GM21360 (cell line): Measurements from ENCODE around the gene CRBN.
A peak's percentile ranks its signal among the peaks of the same experiment; 100 is the strongest.

ENCODE experiments used
- ATAC-seq: cut with Tn5 transposase; IDR thresholded peaks from one replicate; pipeline ENCODE4 v1.9.1; 2021; ENCODE audit warnings: mild to moderate bottlenecking, moderate library complexity; ENCODE audit not compliant: unreplicated experiment

CRBN gene

DNA sequence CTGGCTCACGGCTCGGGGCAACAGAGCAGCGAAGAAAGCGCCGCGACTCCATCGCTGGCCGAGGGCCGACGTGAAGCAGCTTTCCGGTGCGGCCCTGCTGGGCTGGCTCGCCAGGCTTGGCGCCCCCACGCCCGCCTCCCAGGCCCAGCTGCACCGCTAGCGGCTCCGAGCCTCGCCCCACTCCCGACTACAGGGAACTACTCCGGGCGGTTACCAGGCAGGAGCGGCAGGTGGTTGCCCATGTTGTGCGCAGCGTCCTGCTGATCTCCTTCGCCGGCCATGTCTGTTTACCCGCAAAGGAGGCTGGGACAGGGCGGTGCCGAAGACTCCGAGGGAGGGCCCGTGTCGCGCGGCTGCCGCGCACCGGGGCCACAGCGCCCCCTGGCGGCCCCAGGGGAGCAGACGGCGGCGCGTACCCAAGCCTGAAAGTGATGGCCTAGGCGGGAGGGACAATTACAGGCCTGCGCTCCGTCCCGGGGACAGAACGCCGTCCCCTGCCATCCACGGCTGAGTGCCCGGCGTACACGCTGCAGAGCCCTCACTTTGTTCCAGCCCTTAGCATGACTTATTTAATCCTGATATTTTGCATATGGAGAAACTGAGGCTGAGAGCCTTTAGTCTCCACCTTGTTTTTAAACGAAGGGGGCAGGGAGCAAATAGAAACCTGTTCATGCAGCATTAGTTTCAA lies at the start of gene CRBN:
Gene CRBN (minus strand): TSS at position 285 of the 688 bp plus-strand sequence. CDS start 4 bp downstream, at position 281.
- ATAC-seq, result peak; percentile 99

DNA sequence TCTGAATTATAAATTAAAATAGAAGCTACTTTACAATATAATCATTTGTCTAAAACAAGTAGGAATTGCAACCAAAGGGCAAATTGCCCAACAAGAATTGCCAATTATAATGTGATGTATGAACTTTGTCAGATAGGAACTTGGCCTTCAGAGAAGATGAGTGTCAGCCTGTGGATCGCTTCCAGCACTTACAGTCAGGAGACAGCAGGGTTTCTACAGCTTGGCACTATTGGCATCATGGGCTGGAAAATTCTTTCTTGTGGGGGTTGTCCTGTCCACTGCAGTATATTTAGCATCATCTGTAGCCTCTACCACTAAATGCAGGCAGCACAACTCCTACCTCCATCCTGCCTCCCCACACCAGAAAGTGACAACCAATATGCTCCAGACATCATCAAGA lies 48.1 kb upstream of the CRBN start:
- ATAC-seq, result no peak

DNA sequence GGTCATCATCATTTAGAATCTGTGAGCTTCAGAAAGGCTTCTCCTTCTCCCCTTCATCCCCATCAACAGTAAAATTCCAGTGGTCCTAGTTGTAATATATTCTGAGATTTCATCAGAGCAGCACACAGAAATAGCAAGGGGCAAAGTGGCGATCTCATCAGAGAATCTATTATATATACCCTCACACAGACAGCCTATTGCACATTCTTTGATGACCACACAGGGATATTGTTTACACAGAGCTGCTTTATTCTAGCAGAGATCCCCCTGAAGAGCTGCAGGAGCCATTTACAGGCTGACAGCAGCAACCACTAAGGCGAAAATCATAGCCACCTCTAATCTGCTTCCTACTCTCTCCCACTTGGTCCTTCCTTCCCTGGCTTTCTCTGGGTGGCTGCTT lies 42.0 kb upstream of the CRBN start:
- no peak for ATAC-seq

DNA sequence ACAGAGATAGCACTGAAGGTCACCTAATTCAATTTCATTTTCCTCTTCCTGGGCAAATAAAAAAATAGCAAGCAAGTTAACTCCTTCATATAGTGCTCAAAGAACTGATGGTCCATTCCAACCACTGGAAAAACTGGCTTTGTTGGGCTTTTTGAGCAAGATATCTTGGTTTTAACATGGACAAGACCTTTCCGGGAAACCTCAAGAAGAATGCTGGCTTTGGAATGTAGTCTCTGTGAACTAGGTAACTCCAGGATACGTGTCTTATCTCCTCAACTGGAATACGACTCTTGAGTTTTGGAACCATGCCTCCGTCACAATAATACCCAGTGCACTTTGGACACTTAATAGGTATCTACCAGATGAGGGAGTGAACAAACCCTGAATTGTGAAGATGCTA lies 36.9 kb upstream of the CRBN start:
- no peak for ATAC-seq

DNA sequence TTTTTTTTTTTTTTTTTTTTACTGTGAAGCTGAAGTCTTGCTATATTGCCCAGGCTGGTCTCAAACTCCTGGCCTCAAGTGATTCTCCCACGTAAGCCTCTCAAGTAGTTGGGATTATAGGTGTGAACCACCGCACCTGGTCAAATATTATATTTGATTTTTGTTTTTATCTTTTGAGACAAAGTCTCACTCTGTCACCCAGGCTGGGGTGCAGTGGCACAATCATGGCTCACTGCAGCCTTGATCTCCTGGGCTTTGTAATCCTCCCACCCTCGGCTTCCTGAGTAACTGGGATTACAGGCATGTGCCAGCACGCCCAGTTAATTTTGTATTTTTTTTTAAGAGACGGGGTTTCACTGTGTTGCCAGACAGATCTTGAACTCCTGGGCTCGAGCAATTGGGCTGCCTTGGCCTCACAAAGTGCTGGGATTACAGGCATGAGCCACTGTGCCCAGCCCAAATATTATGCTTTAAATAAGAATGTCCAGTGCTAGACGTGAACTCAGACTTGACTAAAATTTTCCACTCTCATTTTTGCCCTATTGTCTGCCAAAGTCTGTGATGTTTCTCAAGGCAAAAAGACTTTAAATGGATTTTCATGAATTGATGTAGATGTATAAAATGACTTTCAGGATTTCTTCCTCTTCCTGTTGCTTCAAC lies 33.4 kb upstream of the CRBN start:
- no peak for ATAC-seq

DNA sequence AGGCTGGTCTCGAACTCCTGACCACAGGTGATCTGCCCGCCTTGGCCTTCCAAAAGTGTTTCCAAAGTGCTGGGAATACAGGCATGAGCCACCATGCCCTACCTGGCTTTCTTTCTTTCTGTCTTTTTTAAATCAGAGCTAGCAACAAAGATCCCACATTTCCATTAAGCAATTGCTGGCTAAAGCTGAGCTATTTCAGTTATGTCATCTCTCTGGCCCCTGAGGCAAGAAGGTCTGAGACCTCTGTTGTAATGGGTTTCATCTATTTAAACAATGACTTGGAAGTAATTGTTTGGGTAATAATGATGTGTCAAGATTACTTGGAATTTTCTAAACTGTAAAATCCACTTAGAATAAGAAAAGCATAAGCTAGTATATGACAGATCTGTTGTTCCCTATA lies 30.2 kb upstream of the CRBN start:
- ATAC-seq, result no peak

DNA sequence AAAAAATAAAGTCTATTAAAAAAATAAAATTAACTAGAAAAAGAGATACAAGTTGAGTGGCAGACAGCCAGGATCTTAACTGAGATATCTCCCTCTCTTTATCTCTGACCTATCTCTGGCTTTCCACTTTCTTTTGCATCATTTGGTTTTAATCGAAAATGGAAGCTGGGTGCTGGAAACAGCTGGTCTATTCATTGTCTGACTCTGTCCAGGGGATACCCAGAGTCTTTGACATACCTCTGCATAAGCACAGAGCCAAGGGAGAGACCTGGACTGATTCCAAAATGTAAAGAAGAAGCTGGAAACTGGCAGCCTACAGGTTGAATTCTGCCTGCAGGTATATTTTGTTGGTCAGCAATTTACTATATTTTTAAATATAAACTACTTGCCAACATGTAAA lies 29.6 kb upstream of the CRBN start:
- no peak for ATAC-seq

DNA sequence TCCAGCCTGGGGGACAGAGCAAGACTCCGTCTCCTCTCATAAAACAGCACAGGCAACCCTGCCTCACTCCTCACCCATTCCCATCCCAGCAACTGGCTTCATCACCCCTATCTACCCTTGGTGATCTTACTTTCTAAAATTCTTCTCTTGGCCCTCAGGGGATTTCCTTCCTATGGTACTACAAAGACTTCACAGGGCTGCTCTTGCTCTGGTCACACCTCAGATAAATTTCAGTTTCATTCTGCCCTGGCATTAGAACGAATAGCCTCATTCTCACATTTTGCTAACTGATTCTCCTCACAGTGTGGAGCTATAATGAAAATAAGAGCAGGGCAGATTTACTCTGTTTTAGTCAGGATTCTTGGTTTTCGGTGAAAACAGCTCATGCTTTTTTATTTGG lies 22.1 kb upstream of the CRBN start:
- peak; percentile 90 for ATAC-seq

DNA sequence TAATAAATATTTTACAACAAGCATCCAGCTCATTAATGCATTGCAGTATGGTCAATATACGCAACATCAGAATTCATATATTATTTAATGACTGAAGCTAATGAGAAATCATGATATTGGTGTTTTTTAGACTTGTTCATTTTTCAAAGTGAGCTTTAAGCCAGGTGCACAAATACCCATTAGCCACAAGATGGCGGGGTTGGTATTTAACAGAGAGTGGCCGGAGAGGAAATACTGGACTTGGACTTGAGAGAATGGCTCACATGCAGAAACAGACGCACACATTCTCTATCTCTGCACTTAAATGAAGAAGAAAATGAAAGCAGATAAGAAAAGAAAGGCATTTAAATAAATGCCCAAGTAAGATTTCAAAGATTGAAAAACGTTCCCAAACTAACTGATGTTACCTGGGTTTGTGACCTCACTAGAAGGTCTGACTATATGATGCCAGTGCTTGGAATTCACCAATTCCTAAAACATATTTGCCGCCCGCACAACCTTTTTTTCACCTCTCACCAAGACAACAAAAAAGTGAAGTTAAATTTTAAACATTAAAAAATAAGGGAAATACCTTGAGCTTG lies 21.2 kb upstream of the CRBN start:
- ATAC-seq, result peak; percentile 70

DNA sequence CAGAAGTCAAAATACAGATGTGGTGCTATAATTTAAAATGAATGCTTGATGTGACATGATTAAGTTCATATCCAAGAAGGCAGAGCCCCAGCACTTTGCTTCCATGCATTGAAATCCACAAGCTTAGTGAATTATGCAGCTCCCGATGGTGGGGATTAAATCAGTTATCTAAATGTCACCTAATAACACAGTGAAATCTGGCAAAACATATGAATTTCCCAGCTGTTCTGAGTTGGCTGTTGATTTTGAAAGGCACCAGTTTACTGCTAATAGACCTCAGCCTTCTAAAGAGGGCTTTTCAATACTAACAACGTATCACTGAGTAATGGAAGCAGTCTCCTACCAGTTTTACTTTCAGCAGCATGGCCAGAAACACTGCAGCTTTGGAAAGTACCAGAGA lies 19.8 kb upstream of the CRBN start:
- ATAC-seq, result no peak

DNA sequence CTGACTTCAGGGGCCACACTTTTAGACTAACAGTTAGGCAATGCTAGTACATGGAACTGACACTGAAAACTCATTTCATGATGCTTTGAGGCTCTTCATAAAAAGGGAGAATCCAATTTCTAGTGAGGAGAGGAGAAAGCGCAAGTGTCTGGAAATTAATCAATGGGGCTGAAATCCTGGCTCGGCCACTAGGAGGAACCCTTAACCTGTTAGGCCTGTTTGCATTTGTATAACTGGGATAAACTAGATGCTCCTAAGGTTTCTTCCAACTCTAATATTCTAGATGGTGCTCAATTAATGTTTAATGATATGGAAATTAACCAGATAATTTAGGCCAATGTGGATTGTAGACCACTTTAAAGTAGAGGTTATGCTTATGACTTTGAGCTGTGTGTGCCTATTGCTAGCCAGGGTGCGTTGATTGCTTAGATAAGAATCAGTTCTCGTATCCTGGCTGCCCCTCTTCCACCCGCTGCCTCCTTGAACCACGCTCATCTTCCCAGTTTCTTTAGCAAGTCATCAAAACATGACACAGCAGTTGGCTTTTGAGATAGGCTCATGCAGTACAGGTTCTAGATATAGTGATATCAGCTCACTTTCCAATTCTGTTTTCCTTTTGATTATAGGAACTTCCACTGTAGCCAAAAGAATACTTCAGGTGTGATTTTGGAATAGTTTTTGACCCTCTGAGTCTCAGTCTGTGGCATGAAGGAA lies 16.8 kb upstream of the CRBN start:
- no peak for ATAC-seq

DNA sequence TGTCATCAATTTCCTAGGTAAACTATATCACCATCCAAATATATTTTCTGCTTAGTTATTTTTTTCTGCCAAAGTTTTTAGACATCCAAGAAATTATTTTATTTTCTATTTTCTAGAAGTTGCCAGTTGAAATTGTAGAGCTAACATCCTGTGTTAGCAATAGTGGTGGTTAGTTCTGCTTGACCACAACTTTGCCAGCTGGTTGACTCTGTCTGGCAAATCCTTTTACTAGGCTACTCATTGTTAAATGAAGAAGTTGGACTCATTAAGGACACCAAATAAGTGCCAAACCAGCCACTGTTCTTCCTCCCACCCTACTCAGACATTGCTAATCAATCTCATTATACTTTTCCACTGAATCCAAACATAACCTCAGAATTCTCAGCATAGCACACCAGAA lies 15.4 kb upstream of the CRBN start:
- no peak for ATAC-seq

DNA sequence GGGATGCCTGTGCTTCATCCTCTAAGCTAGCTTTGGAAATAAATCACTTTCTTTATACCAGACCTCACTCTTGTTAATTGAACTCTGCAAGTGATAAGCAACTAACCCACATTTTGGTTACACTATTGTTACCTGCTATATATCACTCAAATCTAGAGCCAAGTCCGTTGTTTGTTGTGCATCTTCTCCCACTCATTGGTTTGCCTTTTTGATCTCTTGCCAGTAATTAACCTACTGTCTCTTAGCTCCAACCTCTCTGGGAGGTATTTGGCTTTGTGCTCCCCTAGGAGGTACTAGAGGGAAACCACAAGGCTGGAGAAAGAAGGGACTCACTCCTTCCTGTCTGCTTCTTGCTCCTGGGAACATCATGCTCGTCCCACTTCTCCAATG lies 12.8 kb upstream of the CRBN start:
- ATAC-seq, result no peak

DNA sequence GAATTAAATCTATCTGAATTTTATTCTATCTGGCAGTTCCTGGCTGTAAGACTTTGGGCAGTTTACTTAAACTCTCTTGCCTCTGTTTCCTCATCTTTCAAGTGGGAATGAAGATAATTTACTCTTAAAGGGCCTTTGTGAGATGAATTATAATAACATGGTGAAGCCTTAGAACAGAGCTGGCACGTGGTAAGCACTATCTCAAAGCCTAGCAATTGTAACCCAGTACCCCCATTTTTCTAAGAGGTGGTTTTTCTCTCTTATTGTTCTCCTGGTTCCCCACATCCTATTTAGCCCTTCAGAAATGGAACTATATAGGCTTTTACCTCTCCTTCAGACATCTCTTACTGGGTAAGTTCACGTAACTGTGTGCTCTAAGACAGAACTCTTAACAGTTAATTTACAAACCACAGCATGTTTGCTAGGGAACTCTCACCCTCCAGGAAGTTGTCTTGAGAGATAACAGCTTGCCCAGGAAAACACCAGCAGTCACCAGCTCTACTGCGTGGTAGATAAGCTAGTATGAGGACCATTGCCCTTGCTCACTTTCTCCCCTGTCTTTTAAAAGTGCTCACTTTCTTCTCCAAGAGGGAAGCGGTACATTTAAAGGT lies 12.3 kb upstream of the CRBN start:
- ATAC-seq, result no peak

DNA sequence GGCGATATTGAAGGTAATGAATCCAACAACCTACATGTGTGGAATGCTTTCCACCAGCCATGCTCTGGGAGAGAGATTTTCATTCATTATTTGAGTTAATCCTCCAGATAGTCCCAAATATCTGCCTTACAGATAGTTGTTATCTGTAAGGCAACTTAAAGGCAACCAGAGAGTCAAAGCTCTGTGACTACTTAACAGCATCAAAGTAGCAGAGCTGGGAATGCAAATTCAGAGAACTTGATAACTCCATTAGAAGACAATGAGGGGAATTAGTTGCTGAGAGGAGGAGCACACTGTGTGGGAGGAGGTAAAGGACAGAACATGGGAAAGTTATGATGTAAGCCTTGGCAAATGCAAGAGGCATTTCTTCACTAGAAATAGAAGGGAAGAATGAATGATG lies 10.5 kb upstream of the CRBN start:
- ATAC-seq, result no peak

DNA sequence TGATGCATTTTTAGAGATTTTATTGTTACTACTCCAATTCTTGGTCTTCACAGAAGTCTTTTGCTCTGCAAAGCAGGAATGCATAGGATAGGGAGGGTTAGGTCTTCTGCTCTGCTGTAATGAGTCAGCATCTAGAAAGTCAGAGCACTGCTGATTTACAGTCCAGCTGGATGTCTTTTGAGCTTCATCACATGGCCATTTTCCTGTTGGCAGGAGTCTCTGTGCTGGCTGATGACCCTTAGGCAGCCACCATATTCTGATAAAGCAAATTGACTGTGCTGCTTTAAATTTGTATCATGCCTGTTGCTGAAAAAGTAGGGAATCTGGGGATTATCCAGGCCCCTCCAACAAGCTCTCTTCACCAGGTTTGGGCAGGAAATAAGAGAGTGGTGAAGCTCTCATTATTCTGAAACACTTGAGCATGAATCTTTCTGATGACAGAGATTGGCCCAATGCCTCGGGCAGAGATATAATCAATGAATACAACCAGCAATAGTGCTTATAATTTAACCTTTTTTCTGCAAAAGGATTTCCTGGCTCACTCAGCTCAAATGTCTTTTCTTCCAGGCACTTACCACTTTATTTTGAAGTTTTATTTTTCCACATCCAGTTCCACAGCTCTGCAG lies 9.7 kb upstream of the CRBN start:
- ATAC-seq, result no peak

DNA sequence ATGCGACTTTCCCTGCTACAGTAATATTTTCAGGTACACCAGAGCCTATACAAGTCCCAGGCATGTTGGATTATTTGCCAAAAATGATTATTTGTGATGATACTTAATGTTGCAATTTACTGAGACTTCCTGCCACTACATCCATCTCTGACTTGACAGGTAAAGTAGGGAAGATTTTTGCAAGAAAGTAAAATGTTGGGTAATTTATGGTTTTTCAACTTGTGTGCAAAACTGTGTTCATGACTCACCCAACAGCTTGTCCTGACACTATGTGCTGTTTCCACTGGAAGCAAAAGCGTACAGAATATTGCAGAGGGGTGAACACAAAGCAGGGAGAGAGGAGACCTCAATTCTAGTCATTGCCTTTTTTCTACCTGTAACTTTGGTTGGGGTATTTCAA lies 5.4 kb upstream of the CRBN start:
- no peak for ATAC-seq

DNA sequence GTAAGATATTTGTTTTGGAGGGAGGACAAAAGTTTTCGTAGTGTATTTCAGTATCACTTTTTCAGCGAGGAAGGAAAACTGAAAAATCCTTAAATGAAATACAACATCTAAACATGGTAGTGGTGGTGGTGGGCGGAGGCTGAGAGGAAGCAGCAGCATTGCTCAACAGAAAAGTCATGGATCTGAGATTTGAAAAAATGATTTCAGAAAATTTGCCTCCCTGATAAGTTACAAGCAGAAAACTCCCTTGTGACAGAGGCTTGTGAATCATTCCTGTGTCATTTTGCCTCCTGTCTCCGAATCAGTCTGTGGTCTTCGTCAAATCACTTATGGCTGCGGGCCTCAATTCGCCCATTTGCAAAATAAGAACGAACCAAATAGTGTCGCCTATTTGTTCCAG lies 965 bp upstream of the CRBN start:
- no peak for ATAC-seq

DNA sequence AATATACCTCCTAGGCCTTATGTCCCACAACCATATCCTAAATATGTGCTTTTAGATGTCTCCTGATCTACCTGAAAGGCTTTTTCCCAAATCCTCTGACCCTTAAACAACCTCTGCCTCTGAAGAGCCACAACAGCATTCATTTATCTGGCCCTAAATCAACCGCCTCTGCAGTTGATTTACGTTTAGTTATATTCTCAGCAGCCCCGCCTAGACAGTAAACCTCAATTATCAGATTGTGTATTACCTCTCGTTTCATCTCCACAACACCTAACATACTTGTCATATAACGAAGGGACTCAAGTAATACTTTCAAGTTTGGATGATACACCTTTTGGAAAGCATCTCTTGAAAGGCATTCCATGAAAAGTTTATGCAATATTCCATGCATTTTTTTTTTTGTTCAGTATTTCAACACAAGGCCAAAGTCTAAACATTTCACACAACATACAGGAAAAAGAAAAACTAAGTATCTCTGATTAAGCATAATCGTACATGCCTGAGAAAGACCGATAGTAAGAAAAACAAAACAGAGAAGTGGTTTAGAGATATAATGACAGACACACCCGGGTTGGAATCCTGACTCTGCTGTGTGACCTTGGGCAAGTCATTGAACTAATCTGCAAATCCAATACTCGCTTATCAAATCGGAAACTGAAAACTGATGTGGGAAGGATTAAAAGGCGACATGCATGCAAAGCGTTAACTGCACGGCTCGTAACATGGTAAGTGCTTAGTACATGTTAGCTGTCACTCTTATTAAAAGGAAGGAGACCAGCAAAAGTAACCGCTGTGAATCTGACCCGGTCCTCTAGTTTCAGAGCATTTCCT lies 778 bp downstream of the CRBN start:
- ATAC-seq, result no peak

DNA sequence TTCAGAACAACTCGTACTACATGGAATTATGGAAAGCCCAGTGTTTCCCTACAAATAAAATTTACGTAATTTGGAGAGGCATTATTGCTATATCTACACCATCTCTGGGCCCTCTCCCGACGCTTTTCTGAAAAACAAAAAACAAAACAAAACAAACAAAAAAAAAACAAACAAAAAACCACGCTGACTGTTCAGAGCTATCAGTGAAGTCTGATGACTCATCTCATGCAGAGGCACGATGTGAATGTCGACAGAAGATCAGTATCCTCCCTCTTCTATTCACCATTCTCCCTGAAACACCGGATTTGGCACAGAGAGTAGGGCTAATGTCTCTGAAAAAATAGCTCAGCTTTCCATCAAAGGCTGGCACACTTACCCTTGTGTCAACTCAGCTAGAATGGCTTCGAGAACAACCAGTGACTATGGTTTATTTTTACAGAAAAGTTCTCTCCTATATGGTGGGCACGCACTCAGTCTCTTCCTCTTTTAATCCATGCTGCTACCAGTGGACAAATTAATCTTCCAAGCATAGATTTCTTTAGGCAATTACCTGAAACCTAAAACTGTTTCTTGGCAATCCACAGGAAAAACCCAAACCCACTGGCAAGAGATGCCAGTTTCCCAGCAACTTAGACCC lies 1.5 kb downstream of the CRBN start:
- ATAC-seq, result no peak
